SK-N-DZ (cell line): Measurements from ENCODE around the gene VSTM5. TPM values are rescaled to one million over a fixed set of nuclear protein-coding genes. Genes with fewer than 3 reads are reported as not detected.
"Not testable (repeated sequence)": the region's sequence is repeated elsewhere in the genome, so short reads cannot be mapped to it uniquely, and the experiment has no call there.

Experiments used
- DNase-seq: peaks from one replicate; pipeline ENCODE4 v3.0.0-alpha.2; 2015; ENCODE audit warnings: low spot score
- polyA plus RNA-seq, 2 experiments: library from polyadenylated mRNA; depleted of rRNA; stranded (reverse); fragments of >200 nt; gene quantifications; 2 replicates each; pipeline ENCODE4 v1.2.3, GENCODE V29; 2014

Gene VSTM5
- polyA plus RNA-seq (2014; cell fraction: cytosol; rRNA removed), result not detected in 2 replicates
- polyA plus RNA-seq (2014; cell fraction: nucleus; rRNA removed), result not detected in 2 replicates

- DNase-seq, result no peak
Observed at GRCh38 chr11:93850594-93851018, at the start of gene VSTM5. VSTM5 (minus strand) TSS chr11:93850618; CDS start chr11:93850502, 116 bp downstream.

GRCh38 chr11:93895106-93895862 is 44.9 kb upstream of the VSTM5 start:
- DNase-seq, result peak; percentile 56

GRCh38 chr11:93890391-93891051 is 40.1 kb upstream of the VSTM5 start:
- no peak for DNase-seq

- no peak for DNase-seq
Observed at GRCh38 chr11:93887111-93887510, 36.7 kb upstream of the VSTM5 start.

- not testable (repeated sequence) for DNase-seq
Observed at GRCh38 chr11:93879114-93879513, 28.7 kb upstream of the VSTM5 start.

GRCh38 chr11:93875637-93876036 is 25.2 kb upstream of the VSTM5 start:
- no peak for DNase-seq

- DNase-seq, result no peak
Observed at GRCh38 chr11:93871526-93871925, 21.1 kb upstream of the VSTM5 start.

- no peak for DNase-seq
Observed at GRCh38 chr11:93870616-93871015, 20.2 kb upstream of the VSTM5 start.

GRCh38 chr11:93869830-93870229 is 19.4 kb upstream of the VSTM5 start:
- DNase-seq, result no peak

GRCh38 chr11:93868404-93868803 is 18.0 kb upstream of the VSTM5 start:
- DNase-seq, result not testable (repeated sequence)

- DNase-seq, result peak; percentile 38
Observed at GRCh38 chr11:93861808-93862207, 11.4 kb upstream of the VSTM5 start.

GRCh38 chr11:93858121-93858775 is 7.8 kb upstream of the VSTM5 start:
- DNase-seq, result no peak

GRCh38 chr11:93857413-93858120 is 7.1 kb upstream of the VSTM5 start:
- DNase-seq, result no peak

GRCh38 chr11:93852242-93852641 is 1.8 kb upstream of the VSTM5 start:
- DNase-seq, result no peak

GRCh38 chr11:93849751-93850593 is 446 bp downstream of the VSTM5 start:
- no peak for DNase-seq

- DNase-seq, result no peak
Observed at GRCh38 chr11:93849201-93849600, 1.2 kb downstream of the VSTM5 start.

GRCh38 chr11:93846411-93846810 is 4.0 kb downstream of the VSTM5 start:
- no peak for DNase-seq

- no peak for DNase-seq
Observed at GRCh38 chr11:93845181-93846092, 5.0 kb downstream of the VSTM5 start.

GRCh38 chr11:93844568-93844967 is 5.8 kb downstream of the VSTM5 start:
- no peak for DNase-seq

GRCh38 chr11:93843906-93844305 is 6.5 kb downstream of the VSTM5 start:
- no peak for DNase-seq
